MM.1S (cell line): ENCODE data around the gene ZNF236.

Source experiments
- EZH2 ChIP-seq: fragments of 300-600 bp; sonication (generic); optimal IDR thresholded peaks from 2 replicates; pipeline ENCODE3; 2017; ENCODE audit warnings: low read depth, mild to moderate bottlenecking, antibody characterized with exemption, low read length, mixed read lengths
- EZH2phosphoT487 ChIP-seq: fragments of 300-600 bp; sonication (generic); IDR thresholded peaks from 2 replicates; pipeline ENCODE4 v1.6.1; 2018; ENCODE audit warnings: antibody characterized with exemption, low read length
- TF ChIP-seq, protein P1 (sequence below): fragments of 300-600 bp; sonication (generic); IDR thresholded peaks from 2 replicates; pipeline ENCODE4 v1.5.1; 2016; ENCODE audit warnings: antibody characterized with exemption, low read length, mixed read lengths

DNA sequence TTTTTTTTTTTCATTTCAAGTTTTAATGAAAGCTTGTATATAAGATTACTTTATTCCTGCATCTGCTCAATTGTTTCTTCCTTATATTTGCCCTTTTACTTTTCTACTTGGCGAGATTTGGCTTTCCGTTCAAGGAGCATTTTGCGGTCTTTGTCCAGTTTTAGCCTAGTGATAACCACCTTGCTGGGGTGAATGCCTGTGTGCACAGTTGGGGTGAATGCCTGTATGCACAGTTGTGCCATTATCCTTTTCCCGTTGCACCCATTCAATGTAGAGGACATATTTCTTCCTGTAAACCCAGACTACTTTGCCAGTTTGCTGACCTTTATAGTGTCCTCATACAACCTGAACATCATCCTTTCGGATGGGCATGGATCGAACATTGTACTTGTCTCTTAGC is 12.0 kb downstream of the ZNF236 start:
- TF ChIP-seq, protein P1, sequence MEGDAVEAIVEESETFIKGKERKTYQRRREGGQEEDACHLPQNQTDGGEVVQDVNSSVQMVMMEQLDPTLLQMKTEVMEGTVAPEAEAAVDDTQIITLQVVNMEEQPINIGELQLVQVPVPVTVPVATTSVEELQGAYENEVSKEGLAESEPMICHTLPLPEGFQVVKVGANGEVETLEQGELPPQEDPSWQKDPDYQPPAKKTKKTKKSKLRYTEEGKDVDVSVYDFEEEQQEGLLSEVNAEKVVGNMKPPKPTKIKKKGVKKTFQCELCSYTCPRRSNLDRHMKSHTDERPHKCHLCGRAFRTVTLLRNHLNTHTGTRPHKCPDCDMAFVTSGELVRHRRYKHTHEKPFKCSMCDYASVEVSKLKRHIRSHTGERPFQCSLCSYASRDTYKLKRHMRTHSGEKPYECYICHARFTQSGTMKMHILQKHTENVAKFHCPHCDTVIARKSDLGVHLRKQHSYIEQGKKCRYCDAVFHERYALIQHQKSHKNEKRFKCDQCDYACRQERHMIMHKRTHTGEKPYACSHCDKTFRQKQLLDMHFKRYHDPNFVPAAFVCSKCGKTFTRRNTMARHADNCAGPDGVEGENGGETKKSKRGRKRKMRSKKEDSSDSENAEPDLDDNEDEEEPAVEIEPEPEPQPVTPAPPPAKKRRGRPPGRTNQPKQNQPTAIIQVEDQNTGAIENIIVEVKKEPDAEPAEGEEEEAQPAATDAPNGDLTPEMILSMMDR = no peak
- TF ChIP-seq EZH2 = no peak
- TF ChIP-seq EZH2phosphoT487 = no peak
